H1 (cell line): ENCODE data around the gene DFFB. TPM values are rescaled to one million over a fixed set of nuclear protein-coding genes. Genes with fewer than 3 reads are reported as not detected.

Experiments
- CTCF ChIA-PET: fragments of 300-600 bp; sonication (Branson Sonifier 250); formaldehyde crosslinking; loops from one replicate; lab custom pipeline; 2021; ENCODE audit not compliant: partially characterized antibody; lab: Charles Lee
- POLR2A ChIA-PET: fragments of 300-600 bp; sonication (Branson Sonifier 250); formaldehyde crosslinking; loops from one replicate; lab custom pipeline; 2021; ENCODE audit warnings: inconsistent platforms; ENCODE audit not compliant: partially characterized antibody; lab: Charles Lee
- DNase-seq, 2 experiments: peaks; one replicate each; pipeline versions ENCODE4 v3.0.0 to v3.0.0-alpha.2; 2010 to 2022; ENCODE audit warnings: low spot score in 2 of 2, low read depth in 1 of 2, mixed read lengths in 1 of 2
- FAIRE-seq: peaks from 2 replicates; lab custom pipeline; 2011; peaks lifted over from hg19 to GRCh38; lab: Jason Lieb, UNC
- H2AFZ ChIP-seq: 2 replicates; pipeline ENCODE4 v1.8.1; 2012; ENCODE audit warnings: low read length, inconsistent platforms
- H2AK5ac ChIP-seq: 2 replicates; pipeline ENCODE4 v1.6.1; 2013; ENCODE audit warnings: low read depth, low read length
- H2BK120ac ChIP-seq: replicated peaks from 2 replicates; pipeline ENCODE3; 2013; ENCODE audit warnings: low read depth, low read length, inconsistent platforms
- H2BK12ac ChIP-seq: 2 replicates; pipeline ENCODE4 v1.6.1; 2013; ENCODE audit warnings: low read depth, low read length
- H2BK15ac ChIP-seq: 2 replicates; pipeline ENCODE4 v1.6.1; 2013; ENCODE audit warnings: low read length
- H2BK20ac ChIP-seq: 2 replicates; pipeline ENCODE4 v1.6.1; 2013; ENCODE audit warnings: low read length
- H2BK5ac ChIP-seq: 2 replicates; pipeline ENCODE4 v1.6.1; 2013; ENCODE audit warnings: low read depth, low read length
- H3K14ac ChIP-seq: 2 replicates; pipeline ENCODE4 v1.6.1; 2013; ENCODE audit warnings: inconsistent platforms; ENCODE audit not compliant: insufficient read length
- H3K18ac ChIP-seq: 2 replicates; pipeline ENCODE4 v1.6.1; 2013; ENCODE audit warnings: low read length; ENCODE audit errors: extremely low read depth
- H3K23ac ChIP-seq: 2 replicates; pipeline ENCODE4 v1.6.1; 2013; ENCODE audit warnings: inconsistent platforms; ENCODE audit not compliant: insufficient read length
- H3K23me2 ChIP-seq: 2 replicates; pipeline ENCODE4 v1.6.1; 2013; ENCODE audit warnings: low read depth, low read length
- H3K27ac ChIP-seq: 2 replicates; pipeline ENCODE4 v1.6.1; 2011; ENCODE audit warnings: low read depth, low read length, inconsistent platforms
- H3K27me3 ChIP-seq, 4 experiments: replicated peaks in 1 of 4; 1 replicate in 1 of 4; 2 replicates in 3 of 4; pipeline versions ENCODE4 v1.6.1 to v1.8.1; 2011 to 2013; ENCODE audit warnings: low read length in 3 of 4, mild to moderate bottlenecking in 3 of 4, inconsistent platforms in 2 of 4, mixed read lengths in 2 of 4, moderate library complexity in 1 of 4; ENCODE audit not compliant: control insufficient read depth in 3 of 4, insufficient read depth in 3 of 4; ENCODE audit errors: extremely low read depth in 1 of 4
- H3K36me3 ChIP-seq, 4 experiments: 2 replicates each; pipeline versions ENCODE4 v1.6.1 to v1.8.1; 2011 to 2013; ENCODE audit warnings: mild to moderate bottlenecking in 4 of 4, low read length in 3 of 4, moderate library complexity in 2 of 4, control low read depth in 1 of 4, inconsistent platforms in 1 of 4; ENCODE audit not compliant: insufficient read depth in 4 of 4, control insufficient read depth in 2 of 4
- H3K4ac ChIP-seq: replicated peaks from 2 replicates; pipeline ENCODE3; 2013; ENCODE audit warnings: low read length, low read depth, mixed read lengths, inconsistent platforms; ENCODE audit not compliant: insufficient read length
- H3K4me1 ChIP-seq, 4 experiments: replicated peaks in 1 of 4; 1 replicate in 1 of 4; 2 replicates in 3 of 4; pipeline versions ENCODE4 v1.6.1 to v1.8.1; 2011 to 2013; ENCODE audit warnings: low read length in 3 of 4, inconsistent platforms in 2 of 4, mixed read lengths in 1 of 4; ENCODE audit not compliant: insufficient read depth in 4 of 4, control insufficient read depth in 3 of 4
- H3K4me2 ChIP-seq, 2 experiments: 2 replicates each; pipeline versions ENCODE4 v1.6.1 to v1.8.1; 2011 to 2013; ENCODE audit warnings: low read depth in 2 of 2, low read length in 2 of 2, control low read depth in 1 of 2, inconsistent platforms in 1 of 2, mild to moderate bottlenecking in 1 of 2; ENCODE audit not compliant: insufficient read depth in 1 of 2
- H3K4me3 ChIP-seq, 4 experiments: fragments of 200-600, 300-600 bp in 1 of 4; sonication (generic), shearing (Covaris generic), sonication (Bioruptor Twin) in 1 of 4; 2 replicates each; pipeline versions ENCODE4 v1.5.1 to v1.8.1; 2011 to 2016; ENCODE audit warnings: low read length in 4 of 4, low read depth in 3 of 4, control low read depth in 2 of 4, inconsistent platforms in 2 of 4, mild to moderate bottlenecking in 2 of 4, mixed read lengths in 1 of 4, moderate library complexity in 1 of 4; ENCODE audit not compliant: insufficient read depth in 2 of 4; ENCODE audit errors: extremely low read depth in 1 of 4
- H3K56ac ChIP-seq: replicated peaks from 2 replicates; pipeline ENCODE3; 2013; ENCODE audit warnings: low read depth, mild to moderate bottlenecking, mixed read lengths, low read length, inconsistent platforms; ENCODE audit not compliant: insufficient read length
- H3K79me1 ChIP-seq: 2 replicates; pipeline ENCODE4 v1.6.1; 2013; ENCODE audit warnings: low read depth, low read length, control low read depth
- H3K79me2 ChIP-seq, 2 experiments: 2 replicates each; pipeline versions ENCODE4 v1.6.1 to v1.8.1; 2012 to 2013; ENCODE audit warnings: low read length in 2 of 2, mild to moderate bottlenecking in 2 of 2, inconsistent platforms in 1 of 2; ENCODE audit not compliant: insufficient read depth in 2 of 2, control insufficient read depth in 1 of 2
- H3K9ac ChIP-seq, 4 experiments: replicated peaks in 1 of 4; 1 replicate in 1 of 4; 2 replicates in 3 of 4; pipeline versions ENCODE4 v1.6.1 to v1.8.1; 2011 to 2013; ENCODE audit warnings: low read depth in 3 of 4, low read length in 3 of 4, control low read depth in 2 of 4, mild to moderate bottlenecking in 2 of 4, moderate library complexity in 2 of 4, inconsistent platforms in 1 of 4; ENCODE audit errors: extremely low read depth in 1 of 4
- H3K9me3 ChIP-seq, 2 experiments: 2 replicates each; pipeline versions ENCODE4 v1.6.1 to v1.8.1; 2012 to 2013; ENCODE audit warnings: mild to moderate bottlenecking in 2 of 2, moderate library complexity in 2 of 2, control low read depth in 1 of 2, inconsistent platforms in 1 of 2, low read depth in 1 of 2, low read length in 1 of 2, mixed read lengths in 1 of 2; ENCODE audit not compliant: insufficient read depth in 2 of 2
- H4K20me1 ChIP-seq, 2 experiments: replicated peaks in 1 of 2; 2 replicates each; pipeline versions ENCODE3 to v1.8.1; 2011 to 2013; ENCODE audit warnings: inconsistent platforms in 2 of 2, low read length in 2 of 2, mild to moderate bottlenecking in 1 of 2; ENCODE audit not compliant: insufficient read depth in 2 of 2, control insufficient read depth in 1 of 2
- H4K5ac ChIP-seq: 2 replicates; pipeline ENCODE4 v1.6.1; 2013; ENCODE audit warnings: low read length, low read depth, mixed read lengths, inconsistent platforms; ENCODE audit not compliant: insufficient read length
- H4K8ac ChIP-seq: 2 replicates; pipeline ENCODE4 v1.8.0; 2013; ENCODE audit warnings: mild to moderate bottlenecking, moderate library complexity, low read length, inconsistent platforms; ENCODE audit not compliant: insufficient read depth; ENCODE audit errors: extremely low read depth
- H4K91ac ChIP-seq: replicated peaks from 2 replicates; pipeline ENCODE3; 2013; ENCODE audit warnings: low read length, mixed read lengths, inconsistent platforms; ENCODE audit not compliant: insufficient read length
- BRCA1 ChIP-seq: IDR thresholded peaks from 2 replicates; pipeline ENCODE4 v1.6.1; 2012; ENCODE audit warnings: low read depth, low read length, improper control_type of control experiment
- CHD2 ChIP-seq: IDR thresholded peaks from 2 replicates; pipeline ENCODE4 v1.6.1; 2012; ENCODE audit warnings: low read length, improper control_type of control experiment
- CREB1 ChIP-seq: IDR thresholded peaks from 2 replicates; pipeline ENCODE4 v1.6.1; 2012; ENCODE audit warnings: inconsistent platforms
- EZH2 ChIP-seq: fragments of 200-600 bp; sonication (generic); IDR thresholded peaks from 2 replicates; pipeline ENCODE4 v1.7.1; 2012; ENCODE audit warnings: low read depth, mild to moderate bottlenecking, moderate library complexity, low read length, inconsistent platforms; ENCODE audit not compliant: severe bottlenecking
- GABPA ChIP-seq: IDR thresholded peaks from 2 replicates; pipeline ENCODE4 v1.6.1; 2011; ENCODE audit warnings: mild to moderate bottlenecking, low read length, moderate library complexity, borderline replicate concordance; ENCODE audit not compliant: insufficient read depth
- KDM5A ChIP-seq: fragments of 200-600 bp; IDR thresholded peaks from 2 replicates; pipeline ENCODE4 v1.7.1; 2012; ENCODE audit warnings: mild to moderate bottlenecking, low read length, inconsistent platforms, mixed read lengths
- POLR2AphosphoS5 ChIP-seq: IDR thresholded peaks from 2 replicates; pipeline ENCODE4 v1.6.1; 2011; ENCODE audit warnings: low read depth, low read length
- RAD21 ChIP-seq, 2 experiments: IDR thresholded peaks in 1 of 2; conservative IDR thresholded peaks in 1 of 2; 2 replicates each; pipeline ENCODE4 v1.6.1; 2011; ENCODE audit warnings: low read depth in 2 of 2, low read length in 2 of 2, improper control_type of control experiment in 1 of 2, inconsistent platforms in 1 of 2, mild to moderate bottlenecking in 1 of 2, moderate library complexity in 1 of 2
- WGBS, 2 experiments: shearing (Covaris generic) in 1 of 2; methylation state at CpG; one replicate each; pipeline versions ENCODE4 v1.1.6 to v1.1.7; 2013 to 2015; ENCODE audit warnings: low lambda C conversion rate in 2 of 2, mixed read lengths in 2 of 2, inconsistent platforms in 1 of 2, low coverage in 1 of 2, missing lambda C conversion rate in 1 of 2; ENCODE audit not compliant: insufficient replicate concordance in 2 of 2, insufficient coverage in 1 of 2, insufficient read length in 1 of 2; ENCODE audit errors: extremely low coverage in 1 of 2, missing lambda C conversion rate in 1 of 2; 5-methylcytosine and 5-hydroxymethylcytosine counted together
- polyA plus RNA-seq, 7 experiments: library from polyadenylated mRNA; depleted of rRNA in 3 of 7; stranded (reverse) in 5 of 7; unstranded in 2 of 7; fragments of >200 nt in 5 of 7; fragments of 200-250 nt in 2 of 7; gene quantifications; 1 replicate in 5 of 7; 2 replicates in 1 of 7; 4 replicates in 1 of 7; pipeline versions ENCODE4 v1.2.1 to v1.2.3, GENCODE V29; 2011 to 2013; ENCODE audit warnings: missing spikeins in 2 of 7, mixed read lengths in 2 of 7
- total RNA-seq: library from RNA; stranded (reverse); fragmentation: NEBNext Ultra II Directional; extraction: Animal tissue kit (Norgen Biotek cat#: 25700); gene quantifications from 2 replicates; pipeline ENCODE4 v1.2.1, GENCODE V29; 2021
- TF ChIP-seq, protein P1 (sequence below): IDR thresholded peaks from 2 replicates; pipeline ENCODE4 v1.6.1; 2012; ENCODE audit warnings: inconsistent platforms

Gene DFFB
- total and polyA plus RNA-seq, 2 of the 8 experiments (the other 6 are each of a cell fraction or from before 2014, with no cell fraction given): 8.6 to 11.9 TPM

DNA sequence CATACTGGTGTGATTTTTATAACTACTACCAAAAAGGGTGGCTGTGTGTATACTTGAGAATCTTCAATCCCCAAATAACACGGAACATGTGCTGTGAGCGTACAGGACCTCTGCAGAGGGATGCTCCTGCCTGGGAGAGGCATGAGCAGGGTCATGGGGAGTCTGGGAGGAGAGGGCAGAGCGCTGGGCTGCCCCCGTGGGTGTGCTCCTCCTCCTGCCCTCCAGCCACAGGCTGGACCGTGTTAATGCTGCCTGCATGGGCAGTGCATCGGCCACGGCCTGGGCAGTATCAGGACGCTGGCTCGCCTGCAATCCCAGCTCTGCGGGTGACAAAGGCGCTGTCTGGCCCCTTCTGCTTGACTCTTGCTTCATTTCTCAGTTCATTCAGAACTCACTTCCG lies 6.4 kb upstream of the DFFB start:
- FAIRE-seq (no peak), DNase-seq (no peak)
- H3K9me3 ChIP-seq: no peaks in the 10 kb centered on the region
- no peak overlapping the region for H3K23ac ChIP-seq
- no peak overlapping the region for H3K27ac ChIP-seq
- H4K8ac ChIP-seq: no peak overlapping the region
- H3K23me2 ChIP-seq: no peaks in the 10 kb centered on the region
- 81% methylated on average over 12 of the region's 12 CpGs; no CpG with 5 or more reads in 1 of the 2 experiments for WGBS, 2 experiments
- no peak overlapping the region; a peak in 2 of 7 replicates for H3K9ac ChIP-seq
- TF ChIP-seq, protein P1, sequence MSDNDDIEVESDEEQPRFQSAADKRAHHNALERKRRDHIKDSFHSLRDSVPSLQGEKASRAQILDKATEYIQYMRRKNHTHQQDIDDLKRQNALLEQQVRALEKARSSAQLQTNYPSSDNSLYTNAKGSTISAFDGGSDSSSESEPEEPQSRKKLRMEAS: no peak
- TF ChIP-seq CHD2: no peak
- TF ChIP-seq BRCA1: no peak
- TF ChIP-seq CREB1: no peak
- TF ChIP-seq KDM5A: no peak
- no peak for TF ChIP-seq POLR2AphosphoS5
- no peak for TF ChIP-seq EZH2
- no peak for TF ChIP-seq GABPA
- no peak for TF ChIP-seq RAD21 (IDR thresholded peaks at IDR 0.05 in 1 of 2, conservative IDR thresholded peaks at IDR 0.05 in 1 of 2; ENCODE audit: low read depth in 2 of 2, low read length in 2 of 2)
- H2AFZ ChIP-seq: no peak overlapping the region
- no peak overlapping the region for H4K91ac ChIP-seq
- no peak overlapping the region for H2BK5ac ChIP-seq
- no peak overlapping the region for H2BK12ac ChIP-seq
- no peak overlapping the region for H2AK5ac ChIP-seq
- no peak overlapping the region for H3K56ac ChIP-seq
- POLR2A ChIA-PET: no interaction called here
- H2BK20ac ChIP-seq: no peak overlapping the region
- no peak overlapping the region for H3K18ac ChIP-seq
- no peak overlapping the region for H3K4ac ChIP-seq
- no peak overlapping the region for H3K14ac ChIP-seq
- peaks cover 0 to 12% (median 0%) of the 10 kb centered on the region in 4 experiments; a peak in 2 of 8 replicates for H3K36me3 ChIP-seq
- H4K5ac ChIP-seq: no peak overlapping the region
- H3K27me3 ChIP-seq: no peaks in the 10 kb centered on the region
- peaks cover 5% of the 10 kb centered on the region; the same call in 1 of the 2 replicates for H3K79me1 ChIP-seq
- H2BK15ac ChIP-seq: no peak overlapping the region
- H4K20me1 ChIP-seq: peaks cover 0 to 3% of the 10 kb centered on the region in 2 experiments
- H3K4me2 ChIP-seq: no peak overlapping the region
- no peak overlapping the region for H3K4me3 ChIP-seq
- H3K79me2 ChIP-seq: peaks cover 0 to 13% of the 10 kb centered on the region in 2 experiments; a peak in 2 of 4 replicates
- CTCF ChIA-PET: no interaction called here
- H3K4me1 ChIP-seq: no peaks in the 10 kb centered on the region
- no peak overlapping the region for H2BK120ac ChIP-seq
